Measurements from ENCODE around the gene AMBP.
"Not testable (repeated sequence)": the region's sequence is repeated elsewhere in the genome, so short reads cannot be mapped to it uniquely, and the experiment has no call there.

The AMBP gene

GRCh38 chr9:114050226-114050568 lies 27.9 kb downstream of the AMBP start:
- DNase-seq, result no peak

GRCh38 chr9:114049441-114050225 lies 28.5 kb downstream of the AMBP start:
- no peak for DNase-seq

GRCh38 chr9:114048533-114049415 lies 29.3 kb downstream of the AMBP start:
- DNase-seq, result no peak

- no peak for DNase-seq
Measured at GRCh38 chr9:114047717-114048116, 30.4 kb downstream of the AMBP start.

- DNase-seq, result no peak
Measured at GRCh38 chr9:114046875-114047274, 31.2 kb downstream of the AMBP start.

GRCh38 chr9:114046237-114046755 lies 31.8 kb downstream of the AMBP start:
- no peak for DNase-seq

GRCh38 chr9:114043660-114044059 lies 34.4 kb downstream of the AMBP start:
- DNase-seq, result not testable (repeated sequence)

- no peak for DNase-seq
Measured at GRCh38 chr9:114039484-114039883, 38.6 kb downstream of the AMBP start.

- no peak for DNase-seq
Measured at GRCh38 chr9:114038724-114039313, 39.3 kb downstream of the AMBP start.

GRCh38 chr9:114037961-114038723 lies 40.0 kb downstream of the AMBP start:
- peak in 1 of 2 donors; percentile 20 for DNase-seq

GRCh38 chr9:114037249-114037648 lies 40.9 kb downstream of the AMBP start:
- no peak for DNase-seq

- DNase-seq, result no peak
Measured at GRCh38 chr9:114035845-114036801, 42.0 kb downstream of the AMBP start.

GRCh38 chr9:114035221-114035844 lies 42.8 kb downstream of the AMBP start:
- peak in 1 of 2 donors; percentile 21 for DNase-seq

GRCh38 chr9:114034661-114035062 lies 43.4 kb downstream of the AMBP start:
- DNase-seq, result peak in 1 of 2 donors; percentile 23

- no peak for DNase-seq
Measured at GRCh38 chr9:114034196-114034595, 43.9 kb downstream of the AMBP start.

- DNase-seq, result peak in 1 of 2 donors; percentile 19
Measured at GRCh38 chr9:114033397-114034103, 44.5 kb downstream of the AMBP start.

GRCh38 chr9:114031948-114032840 lies 45.9 kb downstream of the AMBP start:
- DNase-seq, result no peak

- no peak for DNase-seq
Measured at GRCh38 chr9:114031037-114031630, 47.0 kb downstream of the AMBP start.

GRCh38 chr9:114030364-114030763 lies 47.7 kb downstream of the AMBP start:
- no peak for DNase-seq
